Stimulated activated CD8-positive, alpha-beta memory T cell treated with anti-CD3 and anti-CD28 coated beads, Interleukin-4, amount 100 ng/mL, for 24 hours (primary cell): ENCODE results near the gene OR10H3.
"Not testable (repeated sequence)": the region's sequence is repeated elsewhere in the genome, so short reads cannot be mapped to it uniquely, and the experiment has no call there.

ENCODE experiments used
- DNase-seq: peaks from one replicate; pipeline ENCODE4 v3.0.0-alpha.2; 2020; ENCODE audit warnings: low read depth

OR10H3 gene

GRCh38 chr19:15779756-15780476 lies 42.1 kb downstream of the OR10H3 start:
- no peak for DNase-seq

GRCh38 chr19:15780610-15781418 lies 43.0 kb downstream of the OR10H3 start:
- DNase-seq = no peak

- no peak for DNase-seq
Observed at GRCh38 chr19:15781661-15782060, 43.9 kb downstream of the OR10H3 start.

- no peak for DNase-seq
Observed at GRCh38 chr19:15782211-15782610, 44.4 kb downstream of the OR10H3 start.

- not testable (repeated sequence) for DNase-seq
Observed at GRCh38 chr19:15782896-15783295, 45.1 kb downstream of the OR10H3 start.

GRCh38 chr19:15787611-15788155 lies 49.9 kb downstream of the OR10H3 start, which contains the start of gene OR10H5:
Gene OR10H5 (plus strand): TSS chr19:15787661. CDS start chr19:15794049, 6,388 bp downstream.
- DNase-seq = no peak

GRCh38 chr19:15788594-15789270 lies 50.9 kb downstream of the OR10H3 start:
- no peak for DNase-seq

GRCh38 chr19:15790096-15790495 lies 52.3 kb downstream of the OR10H3 start:
- no peak for DNase-seq
